RWPE1 (cell line): ENCODE data around the gene SOX9.

Experiments
- CTCF ChIA-PET: fragments of 350-600 bp; sonication (Branson Sonifier 250); formaldehyde crosslinking; extraction: SDS; loops from one replicate; lab custom pipeline; 2021; lab: Yijun Ruan, JAX
- POLR2A ChIA-PET: fragments of 400-600 bp; formaldehyde crosslinking; extraction: SDS; loops from one replicate; lab custom pipeline; 2020; ENCODE audit warnings: antibody characterized with exemption; ENCODE audit not compliant: low non-redundant PET; lab: Yijun Ruan, JAX
- DNase-seq: peaks from one replicate; pipeline ENCODE4 v3.0.0; 2012; ENCODE audit warnings: low spot score
- H3K27ac ChIP-seq: fragments of 450-650 bp; 2 replicates; pipeline ENCODE4 v1.5.1; 2017
- TF ChIP-seq, protein P1 (sequence below): fragments of 450-650 bp; conservative IDR thresholded peaks from 2 replicates; pipeline ENCODE4 v1.5.1; 2017; ENCODE audit warnings: low read depth, mild to moderate bottlenecking

The SOX9 gene

DNA sequence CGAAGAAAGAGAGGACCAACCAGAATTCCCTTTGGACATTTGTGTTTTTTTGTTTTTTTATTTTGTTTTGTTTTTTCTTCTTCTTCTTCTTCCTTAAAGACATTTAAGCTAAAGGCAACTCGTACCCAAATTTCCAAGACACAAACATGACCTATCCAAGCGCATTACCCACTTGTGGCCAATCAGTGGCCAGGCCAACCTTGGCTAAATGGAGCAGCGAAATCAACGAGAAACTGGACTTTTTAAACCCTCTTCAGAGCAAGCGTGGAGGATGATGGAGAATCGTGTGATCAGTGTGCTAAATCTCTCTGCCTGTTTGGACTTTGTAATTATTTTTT, 3.6 kb downstream of the SOX9 start:
- CTCF ChIA-PET: interaction anchor here (0.8 to 1.1 kb wide), 2 partner anchors 123 to 415 kb away, joined by 4 to 6 read pairs; no protein-coding TSS in a partner anchor
- no peak overlapping the region for H3K27ac ChIP-seq
- TF ChIP-seq, protein P1, sequence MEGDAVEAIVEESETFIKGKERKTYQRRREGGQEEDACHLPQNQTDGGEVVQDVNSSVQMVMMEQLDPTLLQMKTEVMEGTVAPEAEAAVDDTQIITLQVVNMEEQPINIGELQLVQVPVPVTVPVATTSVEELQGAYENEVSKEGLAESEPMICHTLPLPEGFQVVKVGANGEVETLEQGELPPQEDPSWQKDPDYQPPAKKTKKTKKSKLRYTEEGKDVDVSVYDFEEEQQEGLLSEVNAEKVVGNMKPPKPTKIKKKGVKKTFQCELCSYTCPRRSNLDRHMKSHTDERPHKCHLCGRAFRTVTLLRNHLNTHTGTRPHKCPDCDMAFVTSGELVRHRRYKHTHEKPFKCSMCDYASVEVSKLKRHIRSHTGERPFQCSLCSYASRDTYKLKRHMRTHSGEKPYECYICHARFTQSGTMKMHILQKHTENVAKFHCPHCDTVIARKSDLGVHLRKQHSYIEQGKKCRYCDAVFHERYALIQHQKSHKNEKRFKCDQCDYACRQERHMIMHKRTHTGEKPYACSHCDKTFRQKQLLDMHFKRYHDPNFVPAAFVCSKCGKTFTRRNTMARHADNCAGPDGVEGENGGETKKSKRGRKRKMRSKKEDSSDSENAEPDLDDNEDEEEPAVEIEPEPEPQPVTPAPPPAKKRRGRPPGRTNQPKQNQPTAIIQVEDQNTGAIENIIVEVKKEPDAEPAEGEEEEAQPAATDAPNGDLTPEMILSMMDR: no peak
- no peak for DNase-seq
- POLR2A ChIA-PET: no interaction called here

DNA sequence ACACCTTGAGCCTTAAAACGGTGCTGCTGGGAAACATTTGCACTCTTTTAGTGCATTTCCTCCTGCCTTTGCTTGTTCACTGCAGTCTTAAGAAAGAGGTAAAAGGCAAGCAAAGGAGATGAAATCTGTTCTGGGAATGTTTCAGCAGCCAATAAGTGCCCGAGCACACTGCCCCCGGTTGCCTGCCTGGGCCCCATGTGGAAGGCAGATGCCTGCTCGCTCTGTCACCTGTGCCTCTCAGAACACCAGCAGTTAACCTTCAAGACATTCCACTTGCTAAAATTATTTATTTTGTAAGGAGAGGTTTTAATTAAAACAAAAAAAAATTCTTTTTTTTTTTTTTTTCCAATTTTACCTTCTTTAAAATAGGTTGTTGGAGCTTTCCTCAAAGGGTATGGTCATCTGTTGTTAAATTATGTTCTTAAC, 4.4 kb downstream of the SOX9 start:
- ChIA-PET CTCF (interaction anchor here (0.7 kb wide), 1 partner anchor 95 kb away, joined by 5 read pairs; no protein-coding TSS in a partner anchor), POLR2A (no interaction called here)
- no peak for DNase-seq
- no peak overlapping the region for H3K27ac ChIP-seq
- TF ChIP-seq, protein P1: no peak

DNA sequence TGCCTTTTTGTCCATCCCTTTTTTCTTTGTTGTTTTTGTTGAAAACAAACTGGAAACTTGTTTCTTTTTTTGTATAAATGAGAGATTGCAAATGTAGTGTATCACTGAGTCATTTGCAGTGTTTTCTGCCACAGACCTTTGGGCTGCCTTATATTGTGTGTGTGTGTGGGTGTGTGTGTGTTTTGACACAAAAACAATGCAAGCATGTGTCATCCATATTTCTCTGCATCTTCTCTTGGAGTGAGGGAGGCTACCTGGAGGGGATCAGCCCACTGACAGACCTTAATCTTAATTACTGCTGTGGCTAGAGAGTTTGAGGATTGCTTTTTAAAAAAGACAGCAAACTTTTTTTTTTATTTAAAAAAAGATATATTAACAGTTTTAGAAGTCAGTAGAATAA, 4.9 kb downstream of the SOX9 start:
- POLR2A ChIA-PET: no interaction called here
- CTCF ChIA-PET: no interaction called here
- H3K27ac ChIP-seq: no peak overlapping the region
- TF ChIP-seq, protein P1: no peak
- no peak for DNase-seq

DNA sequence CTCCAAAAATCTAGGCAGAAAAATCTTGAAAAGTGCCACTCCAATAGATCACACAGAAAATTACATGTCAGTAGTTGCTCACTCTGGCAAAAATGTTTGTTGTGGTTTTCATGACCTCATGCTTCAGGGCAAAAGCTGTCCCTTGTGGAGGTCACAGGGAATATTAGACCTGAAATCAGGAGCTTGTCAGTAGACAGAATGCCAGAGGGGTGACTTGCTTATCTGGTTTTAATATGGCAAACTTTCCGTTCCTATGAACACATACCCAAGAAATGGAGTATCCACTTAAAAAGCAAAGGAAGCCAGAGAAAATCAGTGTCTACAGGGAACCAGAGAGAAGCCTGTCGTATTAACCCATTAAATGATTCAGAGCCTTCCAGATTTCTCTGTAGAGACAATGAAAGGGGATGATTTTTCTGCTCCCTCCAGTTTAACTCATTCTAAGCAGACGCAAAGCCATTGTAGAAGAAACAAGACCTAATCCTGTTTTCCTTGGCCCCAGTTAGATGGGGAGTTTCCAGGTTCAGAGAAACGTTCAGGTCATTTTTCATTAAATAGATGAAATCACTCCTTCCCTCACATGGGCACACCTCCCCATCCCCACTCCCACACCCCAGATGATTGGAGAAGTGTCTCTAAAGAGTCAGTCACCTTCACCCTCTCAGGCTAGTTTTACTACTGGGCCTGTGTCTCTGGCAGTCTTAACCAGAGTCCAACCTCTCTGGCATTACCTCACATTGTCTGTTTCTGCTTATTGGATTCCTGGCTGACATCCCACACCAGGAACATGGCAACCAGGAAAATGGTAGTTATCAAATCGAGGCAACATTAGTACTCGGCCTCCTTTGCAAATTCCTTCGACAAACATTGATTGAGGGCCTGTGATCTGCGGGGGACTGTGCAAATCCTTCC, 6.0 kb downstream of the SOX9 start:
- H3K27ac ChIP-seq: no peak overlapping the region
- ChIA-PET CTCF (interaction anchor here (0.6 to 1.1 kb wide), 2 partner anchors 131 to 1359 kb away, joined by 3 read pairs; no protein-coding TSS in a partner anchor), POLR2A (no interaction called here)

DNA sequence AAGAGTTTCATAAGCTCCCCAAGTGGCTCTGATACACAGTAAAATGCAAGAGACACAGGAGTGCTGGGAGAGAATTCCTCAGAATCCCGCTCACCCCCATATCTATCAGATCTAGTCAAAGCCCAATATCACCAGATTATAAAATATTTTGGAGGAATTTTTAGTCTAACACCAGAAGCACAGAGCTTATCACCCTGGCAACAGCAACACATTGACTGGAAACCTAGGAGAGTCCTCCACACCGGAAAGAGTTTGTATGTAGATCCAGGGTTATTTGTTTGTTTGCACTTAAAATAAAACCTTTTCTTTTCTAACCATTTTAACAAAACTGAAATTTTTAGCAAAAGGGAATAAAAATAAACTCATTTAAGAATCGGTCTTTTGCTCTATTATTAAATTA, 7.2 kb downstream of the SOX9 start:
- CTCF ChIA-PET: interaction anchor here (0.8 kb wide), 1 partner anchor 411 kb away, joined by 10 read pairs; no protein-coding TSS in a partner anchor
- no peak for DNase-seq
- no peak overlapping the region for H3K27ac ChIP-seq
- POLR2A ChIA-PET: no interaction called here
- TF ChIP-seq, protein P1: no peak

More for the DNA sequence above, 6.0 kb downstream of the SOX9 start:
- TF ChIP-seq, protein P1: no peak
- peak; percentile 54 for DNase-seq

- DNase-seq: no peak
- POLR2A ChIA-PET: interaction anchor here (0.5 kb wide), 1 partner anchor 299 kb away, joined by 4 read pairs; no protein-coding TSS in a partner anchor
- no peak overlapping the region for H3K27ac ChIP-seq
- CTCF ChIA-PET: no interaction called here
- TF ChIP-seq, protein P1: no peak
Observed at GRCh38 chr17:72134608-72135394, 14.0 kb downstream of the SOX9 start.
